Adipose tissue (tissue), 3 donors: ENCODE results near the gene SLAMF9. TPM values are rescaled to one million over a fixed set of nuclear protein-coding genes. Genes with fewer than 3 reads are reported as not detected.

ENCODE experiments used
- H3K27ac ChIP-seq: one replicate; pipeline ENCODE4 v1.5.1; 2013; ENCODE audit warnings: low read depth, low read length
- WGBS, 3 donors: extraction: QIAGEN DNeasy Blood & Tissue Kit; methylation state at CpG; one replicate each; pipeline ENCODE4 v1.1.7; 2013; 5-methylcytosine and 5-hydroxymethylcytosine counted together
- polyA plus RNA-seq, 3 donors: library from polyadenylated mRNA; stranded (reverse); fragments of 200-250 nt; gene quantifications; one replicate each; pipeline ENCODE4 v1.2.3, GENCODE V29; 2013
- donor health status: healthy with polysubstance abuse.
- donor health status: Bipolar disorder and iron deficiency.
- donor health status: healthy.

The SLAMF9 gene
- polyA plus RNA-seq, 3 donors: 0.12 TPM; not detected in 2

GRCh38 chr1:159980076-159980475 is 26.0 kb upstream of the SLAMF9 start:
- H3K27ac ChIP-seq: no peak overlapping the region
- WGBS, 3 donors: 75 to 76% (median 75%) methylated on average over 6 of the region's 6 CpGs

DNA sequence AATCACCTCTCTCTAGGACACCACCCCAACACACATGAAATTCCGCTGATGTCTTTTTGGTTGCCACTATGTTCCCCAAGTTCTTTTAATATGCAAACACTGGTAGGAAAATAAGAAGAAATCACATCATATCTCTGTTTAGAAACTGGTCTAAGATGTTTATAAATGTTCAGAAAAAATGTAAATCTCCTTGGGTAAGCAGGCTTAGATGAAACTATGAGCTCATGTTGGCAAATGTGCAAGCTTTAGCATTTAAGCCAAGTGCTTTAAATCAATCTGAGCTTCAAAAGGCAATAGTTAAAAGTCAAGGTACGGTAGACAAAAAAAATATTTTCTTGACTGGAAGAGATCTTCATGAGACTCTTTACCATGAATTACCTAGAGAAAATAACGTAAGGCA is 25.2 kb upstream of the SLAMF9 start:
- WGBS, 3 donors: 72 to 78% (median 76%) methylated on average over 3 of the region's 3 CpGs
- no peak overlapping the region for H3K27ac ChIP-seq

DNA sequence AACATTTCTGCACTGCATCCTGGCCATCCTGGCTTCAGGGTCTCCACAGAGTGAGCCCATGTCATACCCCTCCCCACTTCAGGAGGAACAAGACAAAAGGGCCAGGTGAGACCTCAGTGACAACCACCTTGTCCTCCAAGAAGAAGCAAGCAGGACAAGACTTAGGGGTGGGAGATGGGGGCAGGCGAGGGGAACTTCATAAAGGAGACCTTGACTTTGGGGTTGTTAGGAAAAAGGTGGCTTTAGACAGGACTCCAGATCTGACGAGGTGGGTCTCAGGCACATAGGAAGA is 24.0 kb upstream of the SLAMF9 start:
- no peak overlapping the region for H3K27ac ChIP-seq
- 76 to 87% (median 84%) methylated on average over 2 of the region's 2 CpGs for WGBS, 3 donors

DNA sequence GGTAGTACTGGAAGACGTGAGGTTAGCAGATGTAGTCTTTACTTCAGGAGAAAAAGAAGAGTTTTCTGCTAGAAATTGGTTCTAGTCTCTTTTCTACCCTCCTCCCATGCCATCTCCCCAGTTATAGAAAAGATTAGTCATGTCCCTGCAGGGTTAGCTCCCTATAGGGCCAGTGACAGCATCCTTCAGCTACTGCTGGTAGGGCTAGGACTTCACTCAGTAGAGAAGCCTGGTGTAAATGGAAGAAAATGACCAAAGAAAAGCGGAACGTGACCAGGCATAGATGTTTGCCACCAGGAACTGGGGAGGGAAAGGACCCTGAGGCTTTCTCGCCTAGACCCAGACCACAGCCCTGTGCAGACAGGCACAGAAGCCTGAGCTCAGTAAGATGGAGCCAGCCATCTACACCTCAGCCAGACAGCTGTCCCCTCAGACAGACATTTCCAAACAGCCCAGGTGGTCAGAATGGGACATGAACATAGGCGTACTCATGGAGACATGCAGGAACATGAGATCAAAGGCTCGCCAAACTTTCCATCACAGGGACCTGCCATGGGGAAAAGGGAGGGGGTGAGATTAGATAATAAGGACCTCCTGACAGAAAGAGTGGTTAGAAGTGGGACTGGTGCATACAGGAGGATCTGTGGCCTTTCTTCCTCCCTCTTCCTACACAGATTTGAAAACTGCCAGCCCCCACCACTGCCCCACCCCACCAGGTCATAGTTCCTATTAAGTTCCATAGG is 23.5 kb upstream of the SLAMF9 start:
- 91 to 93% (median 93%) methylated on average over 6 of the region's 6 CpGs for WGBS, 3 donors
- H3K27ac ChIP-seq: no peak overlapping the region

DNA sequence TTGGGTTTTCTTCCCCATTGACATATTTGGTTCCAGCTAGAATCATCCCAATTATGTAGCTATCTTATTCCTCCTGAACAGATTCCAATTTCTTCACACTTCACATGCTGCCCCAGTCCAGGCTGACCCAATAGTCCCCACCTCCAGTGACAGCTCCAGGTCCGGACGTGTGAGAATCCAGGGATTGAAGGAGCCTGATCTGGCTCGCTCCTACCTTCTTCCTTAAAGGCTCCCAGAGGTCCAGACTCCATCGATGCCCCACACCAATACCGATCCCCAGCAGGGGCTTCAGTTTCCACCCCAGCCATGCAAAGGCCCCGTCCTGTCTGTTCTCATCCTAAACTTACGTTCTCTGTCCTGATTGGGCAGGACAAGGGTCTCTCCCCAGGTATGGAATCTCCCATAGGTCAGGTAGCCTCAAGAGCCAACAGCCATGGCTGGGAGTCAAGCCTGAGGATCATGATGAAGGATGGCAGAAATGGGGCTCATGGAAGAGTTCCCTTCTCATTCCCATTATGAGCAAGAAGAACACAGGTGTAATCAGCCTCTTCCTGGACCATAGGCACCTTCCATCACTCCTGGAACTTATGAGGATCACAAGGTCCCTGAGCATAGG is 20.4 kb upstream of the SLAMF9 start:
- no peak overlapping the region for H3K27ac ChIP-seq
- 88 to 92% (median 91%) methylated on average over 7 of the region's 7 CpGs for WGBS, 3 donors

DNA sequence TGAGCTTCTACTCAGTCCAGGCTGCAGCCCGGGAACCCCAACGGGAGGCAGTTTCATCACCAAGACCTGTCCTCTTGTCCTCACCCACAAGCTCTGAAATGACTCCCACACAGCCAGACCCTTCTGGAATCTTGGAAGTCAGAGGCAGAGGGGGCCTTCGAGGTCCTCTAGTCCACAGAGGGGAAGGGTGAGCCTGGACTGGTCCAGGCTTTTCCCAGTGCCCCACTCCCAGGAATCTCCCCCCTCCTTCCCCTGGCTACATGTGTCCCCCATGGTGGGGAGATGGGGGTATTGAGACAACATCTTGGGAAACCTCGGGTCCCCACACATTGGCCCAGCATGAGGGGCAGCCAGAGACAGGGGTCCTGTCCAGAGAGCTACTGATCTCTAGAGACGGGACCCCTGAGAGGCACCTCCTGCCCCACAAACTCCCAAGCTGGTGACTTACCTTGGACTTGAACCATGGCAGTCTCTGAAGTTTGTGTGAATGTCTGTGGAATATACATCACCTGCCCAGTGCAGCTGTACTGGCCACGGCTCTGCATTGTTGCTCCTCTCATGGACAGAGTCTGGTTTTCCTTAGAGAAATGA is 19.4 kb upstream of the SLAMF9 start:
- WGBS, 3 donors: 74 to 81% (median 77%) methylated on average over 6 of the region's 6 CpGs
- no peak overlapping the region for H3K27ac ChIP-seq

- no peak overlapping the region for H3K27ac ChIP-seq
- 86 to 90% (median 87%) methylated on average over 8 of the region's 8 CpGs for WGBS, 3 donors
Measured at GRCh38 chr1:159972443-159973205, 18.6 kb upstream of the SLAMF9 start.

GRCh38 chr1:159970932-159971342 is 16.9 kb upstream of the SLAMF9 start:
- no peak overlapping the region for H3K27ac ChIP-seq
- 16 to 62% (median 59%) methylated on average over 9 of the region's 9 CpGs for WGBS, 3 donors

DNA sequence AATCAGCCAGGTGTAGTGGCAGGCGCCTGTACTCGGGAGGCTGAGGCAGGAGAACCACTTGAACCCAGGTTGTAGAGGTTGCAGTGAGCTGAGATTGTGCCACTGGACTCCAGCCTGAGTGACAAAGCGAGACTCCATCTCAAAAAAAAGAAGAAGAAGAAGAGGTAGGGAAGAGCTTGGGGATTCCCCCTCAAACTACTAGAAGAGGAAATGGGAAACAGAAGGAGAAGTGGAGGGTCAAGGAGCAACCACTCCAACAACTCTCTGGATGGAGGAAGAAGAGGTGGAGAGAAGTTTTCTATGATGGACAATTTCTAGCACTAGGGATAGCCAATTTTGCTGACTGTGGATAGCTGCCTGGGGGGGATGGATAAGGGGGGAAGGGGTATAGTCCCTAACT is 14.9 kb upstream of the SLAMF9 start:
- 90 to 97% (median 96%) methylated on average over 3 of the region's 3 CpGs for WGBS, 3 donors
- no peak overlapping the region for H3K27ac ChIP-seq

DNA sequence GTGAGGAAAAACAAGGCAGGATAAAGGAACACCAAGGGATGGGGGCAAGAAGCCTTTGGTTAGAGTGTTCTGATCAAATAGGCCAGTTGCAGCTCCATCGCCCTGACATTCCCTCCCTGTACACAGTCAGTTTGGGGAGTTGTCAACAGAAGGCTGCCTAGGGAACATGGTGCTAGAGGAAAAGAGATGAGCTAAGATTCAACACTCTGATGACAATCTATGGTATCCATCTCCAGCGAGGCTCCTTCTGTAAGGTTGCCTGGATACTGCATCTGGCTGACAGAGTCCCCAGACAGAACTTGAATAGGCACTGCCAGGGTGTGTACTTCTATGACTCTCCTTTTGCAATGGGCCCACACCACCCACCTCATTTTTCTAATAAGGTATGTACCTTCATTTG is 11.2 kb upstream of the SLAMF9 start:
- no peak overlapping the region for H3K27ac ChIP-seq
- WGBS, 3 donors: 86 to 93% (median 89%) methylated on average over 2 of the region's 2 CpGs

GRCh38 chr1:159964144-159964543 is 10.1 kb upstream of the SLAMF9 start:
- 29 to 66% (median 59%) methylated on average over 3 of the region's 3 CpGs for WGBS, 3 donors
- H3K27ac ChIP-seq: no peak overlapping the region

DNA sequence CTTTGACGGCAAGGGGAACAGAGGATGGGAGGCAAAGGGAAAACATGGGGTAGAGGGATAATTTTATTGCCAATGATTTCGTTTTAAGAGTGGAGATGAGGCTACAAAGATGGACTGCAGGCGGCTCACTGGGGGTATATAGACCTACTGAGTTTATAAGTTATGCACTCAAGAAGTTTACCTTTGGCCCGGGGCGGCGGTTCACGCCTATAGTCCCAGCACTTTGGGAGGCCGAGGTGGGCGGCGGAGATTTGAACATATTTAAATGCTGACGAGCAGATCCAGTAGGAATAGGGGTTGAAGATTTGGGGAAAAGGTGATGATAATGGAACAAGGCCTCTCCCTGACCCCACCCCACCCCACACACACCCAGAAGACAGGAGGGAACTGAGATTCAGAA is 8.1 kb upstream of the SLAMF9 start:
- no peak overlapping the region for H3K27ac ChIP-seq
- WGBS, 3 donors: 81 to 91% (median 86%) methylated on average over 11 of the region's 11 CpGs

GRCh38 chr1:159961636-159962035 is 7.6 kb upstream of the SLAMF9 start:
- H3K27ac ChIP-seq: no peak overlapping the region

GRCh38 chr1:159960721-159961381 is 6.8 kb upstream of the SLAMF9 start:
- 37 to 64% (median 50%) methylated on average over 5 of the region's 5 CpGs for WGBS, 3 donors
- no peak overlapping the region for H3K27ac ChIP-seq

More at GRCh38 chr1:159961636-159962035, 7.6 kb upstream of the SLAMF9 start:
- 72 to 84% (median 76%) methylated on average over 15 of the region's 15 CpGs for WGBS, 3 donors

DNA sequence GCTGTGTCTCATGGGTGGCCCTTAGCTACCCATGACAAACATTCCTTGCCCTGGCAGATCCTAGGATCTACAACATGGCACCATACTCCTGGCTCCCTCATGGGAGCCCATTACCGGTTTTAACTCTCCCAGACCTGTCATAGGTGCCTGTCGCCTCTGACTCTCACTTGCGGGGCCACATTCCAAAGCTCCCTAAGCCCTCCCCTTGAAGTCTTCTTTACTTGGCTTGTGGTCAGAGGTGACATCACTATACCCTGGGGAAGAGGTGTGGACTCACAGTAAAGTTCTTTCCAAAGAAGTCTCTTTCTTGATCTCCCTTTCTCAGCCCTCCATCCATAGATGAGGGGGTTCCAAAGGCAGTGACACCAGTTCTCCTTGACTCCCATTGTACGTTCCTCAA is 5.4 kb upstream of the SLAMF9 start:
- H3K27ac ChIP-seq: no peak overlapping the region
- 54 to 75% (median 58%) methylated on average over 4 of the region's 4 CpGs for WGBS, 3 donors

- 63 to 82% (median 72%) methylated on average over 3 of the region's 3 CpGs for WGBS, 3 donors
- H3K27ac ChIP-seq: no peak overlapping the region
Measured at GRCh38 chr1:159958719-159959380, 4.8 kb upstream of the SLAMF9 start.

DNA sequence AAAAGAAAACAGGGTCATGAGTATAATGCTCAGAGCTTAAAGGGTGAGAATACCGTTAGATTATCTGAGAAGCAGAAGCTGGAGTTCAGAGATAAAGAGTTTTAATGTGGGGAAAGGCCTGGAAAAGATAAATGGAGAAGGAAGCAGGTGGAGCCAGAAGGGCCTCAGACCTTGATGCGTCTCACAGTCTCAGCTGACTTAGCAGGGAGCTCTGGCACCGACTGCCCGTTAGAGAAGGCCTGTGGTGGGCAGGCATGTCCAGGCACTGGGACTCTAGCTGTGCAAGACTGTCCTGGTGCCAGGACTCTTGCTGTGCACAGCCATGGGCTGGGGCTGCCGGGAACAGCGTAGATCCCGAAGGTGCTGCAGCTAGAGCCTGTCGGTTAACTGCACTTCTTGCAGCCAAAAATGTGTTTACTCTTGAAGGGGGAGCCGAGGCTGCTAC is 3.8 kb upstream of the SLAMF9 start:
- WGBS, 3 donors: 23 to 54% (median 48%) methylated on average over 9 of the region's 9 CpGs
- H3K27ac ChIP-seq: no peak overlapping the region

DNA sequence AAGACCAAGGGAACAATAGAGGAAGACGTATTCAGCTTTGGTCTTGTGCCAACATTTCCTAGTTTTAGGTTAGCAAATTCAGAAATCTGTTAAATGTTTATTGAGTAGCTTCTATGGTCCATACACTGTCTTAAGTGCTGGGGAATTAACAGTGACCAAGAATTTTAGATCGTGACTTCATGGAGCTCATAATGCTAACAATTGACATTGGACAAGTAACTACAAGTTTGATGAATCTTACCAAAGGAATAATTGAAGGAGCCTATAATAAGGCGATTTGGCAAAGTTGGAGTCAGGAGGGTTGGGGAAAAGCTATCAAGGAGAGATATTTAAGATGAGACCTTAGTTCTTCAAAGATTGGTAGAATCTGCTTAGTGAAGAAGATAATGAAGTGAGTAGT is 1.4 kb upstream of the SLAMF9 start:
- no peak overlapping the region for H3K27ac ChIP-seq
- WGBS, 3 donors: 81 to 89% (median 83%) methylated on average over 3 of the region's 3 CpGs
